GM10266 (cell line): Measurements from ENCODE around the gene NRG2.

Experiments
- DNase-seq: peaks from one replicate; pipeline ENCODE4 v3.0.0; 2012; ENCODE audit errors: extremely low spot score
- CTCF ChIP-seq: IDR thresholded peaks from 2 replicates; pipeline ENCODE4 v1.5.1; 2012; ENCODE audit warnings: mild to moderate bottlenecking, low read depth; ENCODE audit not compliant: control insufficient read depth, insufficient read depth; ENCODE audit errors: missing control alignments

The NRG2 gene

GRCh38 chr5:140020601-140021177 is 22.4 kb downstream of the NRG2 start:
- TF ChIP-seq CTCF: no peak
- DNase-seq: no peak

DNA sequence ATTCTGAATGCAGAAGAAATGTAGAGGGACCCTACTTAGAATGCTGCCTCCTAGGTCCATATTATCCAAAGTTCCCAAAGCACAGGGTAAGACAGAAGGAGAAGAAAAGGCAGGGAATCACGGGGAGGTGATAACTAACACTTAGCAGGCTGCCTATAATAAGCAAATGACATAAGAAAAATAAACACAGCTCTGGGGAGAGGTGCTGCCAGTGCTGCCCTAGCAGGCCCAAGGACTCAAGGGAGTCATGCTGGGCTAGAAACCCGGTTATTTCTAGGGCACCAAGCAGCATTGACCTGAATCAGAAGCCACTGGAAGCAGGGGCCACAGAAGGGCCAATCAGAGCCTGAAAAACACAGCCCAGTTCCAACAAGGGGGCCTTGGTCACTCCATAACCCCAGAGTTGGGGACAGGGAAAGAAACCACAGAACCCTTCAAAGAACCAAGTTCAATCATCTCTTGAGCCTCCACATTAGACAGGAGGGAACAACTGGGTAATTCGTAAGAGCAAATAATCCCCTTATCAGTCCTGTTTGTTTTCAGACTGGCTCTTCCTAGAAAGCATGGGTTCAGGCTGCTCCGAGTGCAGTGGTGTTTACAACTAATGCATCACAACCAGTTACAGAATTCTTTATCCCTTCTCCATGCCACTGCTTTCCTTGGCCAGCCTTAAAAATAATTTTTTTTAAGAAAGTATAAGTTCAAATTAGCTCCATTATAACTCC is 24.0 kb downstream of the NRG2 start:
- DNase-seq: no peak
- no peak for TF ChIP-seq CTCF

GRCh38 chr5:140018517-140018916 is 24.6 kb downstream of the NRG2 start:
- no peak for TF ChIP-seq CTCF
- no peak for DNase-seq

- no peak for DNase-seq
- no peak for TF ChIP-seq CTCF
Measured at GRCh38 chr5:140018096-140018481, 25.0 kb downstream of the NRG2 start.

- no peak for TF ChIP-seq CTCF
- DNase-seq: no peak
Measured at GRCh38 chr5:140017397-140018095, 25.6 kb downstream of the NRG2 start.

- DNase-seq: no peak
- no peak for TF ChIP-seq CTCF
Measured at GRCh38 chr5:140015706-140016105, 27.4 kb downstream of the NRG2 start.

- no peak for TF ChIP-seq CTCF
- no peak for DNase-seq
Measured at GRCh38 chr5:140014751-140015150, 28.3 kb downstream of the NRG2 start.
